ENCODE results near the gene GJA1.
"Not testable (repeated sequence)": the region's sequence is repeated elsewhere in the genome, so short reads cannot be mapped to it uniquely, and the experiment has no call there.

The GJA1 gene

GRCh38 chr6:121435444-121436069, at the start of gene GJA1:
GJA1 (plus strand) TSS chr6:121435646; CDS start chr6:121446848, 11,202 bp downstream.
- ATAC-seq, result no peak
- Mint-ChIP-seq H3K4me1 (peaks cover 21% of the 10 kb centered on the region), H3K4me3 (peak within 1 kb of the TSS; percentile 88 to 91), H3K27me3 (peaks cover 46% of the 10 kb centered on the region), H3K27ac (no peak within 1 kb of the TSS), H3K9me3 (no peaks in the 10 kb centered on the region)
- DNase-seq, result no peak

- DNase-seq, H3K4me3 Mint-ChIP-seq: not testable (repeated sequence)
Observed at GRCh38 chr6:121386551-121386950, 48.9 kb upstream of the GJA1 start.

DNA sequence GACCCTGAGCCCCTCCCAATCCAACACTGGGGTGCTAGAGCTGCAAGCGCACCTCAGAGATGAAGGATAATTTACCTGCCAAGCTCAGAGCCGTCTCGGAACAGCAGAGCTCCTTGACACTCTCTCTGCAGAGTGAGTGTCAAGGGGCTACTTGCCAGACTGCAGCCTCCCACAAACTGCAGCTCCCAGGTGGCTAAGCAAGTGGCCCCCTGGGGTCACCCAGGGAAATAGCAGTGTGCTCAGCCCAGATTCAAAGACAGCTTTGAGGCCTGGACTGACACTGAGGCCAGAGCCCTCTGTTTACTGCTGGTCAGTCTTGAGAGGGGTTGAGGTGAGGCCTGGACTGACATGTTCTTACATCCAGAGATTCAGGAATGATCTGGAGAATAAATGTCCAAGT, 46.0 kb upstream of the GJA1 start:
- H3K4me1 Mint-ChIP-seq, result no peaks in the 10 kb centered on the region

More at GRCh38 chr6:121386551-121386950, 48.9 kb upstream of the GJA1 start:
- not testable (repeated sequence) for ATAC-seq, H3K27ac Mint-ChIP-seq, H3K9me3 Mint-ChIP-seq, H3K4me1 Mint-ChIP-seq
- H3K27me3 Mint-ChIP-seq, result peaks cover 23% of the 10 kb centered on the region

DNA sequence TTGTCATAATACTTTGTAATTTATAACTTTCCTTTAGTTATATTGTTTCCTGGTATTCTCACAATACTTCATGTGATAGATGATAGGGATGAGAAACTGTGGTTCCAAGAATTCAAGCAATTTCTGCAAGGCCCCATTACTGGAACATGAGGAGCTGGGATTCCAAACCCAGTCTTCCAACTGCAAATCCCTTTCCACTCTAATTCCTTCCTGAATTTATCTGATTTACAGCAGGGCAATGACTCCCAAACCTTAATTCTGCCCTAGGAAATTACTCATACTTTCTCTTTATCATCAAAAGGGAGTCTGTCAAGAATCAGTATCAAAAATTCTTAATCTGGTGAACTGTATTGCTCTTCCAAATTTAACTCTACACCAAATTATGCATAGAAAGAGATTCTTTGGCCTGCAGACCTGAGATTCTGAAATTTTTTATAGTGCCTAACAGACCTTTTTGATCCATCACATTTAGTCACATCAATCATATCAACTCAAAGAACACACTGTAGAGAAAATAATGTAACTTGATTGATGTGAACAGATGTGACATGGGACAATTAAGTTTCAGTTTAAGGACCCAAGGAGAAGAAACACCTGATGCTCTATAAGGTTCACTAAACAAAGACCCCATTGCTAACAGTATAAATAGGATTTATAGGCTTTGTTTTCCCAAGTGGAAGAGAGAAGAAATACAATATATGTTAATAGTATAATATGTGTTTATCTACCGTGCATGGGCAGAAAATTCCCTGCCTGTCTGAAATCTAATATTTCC, 41.5 kb upstream of the GJA1 start:
- no peak for ATAC-seq
- no peaks in the 10 kb centered on the region for H3K9me3 Mint-ChIP-seq
- H3K27ac Mint-ChIP-seq, result no peak overlapping the region
- no peak overlapping the region for H3K4me3 Mint-ChIP-seq
- no peak for DNase-seq
- H3K27me3 Mint-ChIP-seq, result peaks cover 8% of the 10 kb centered on the region
- H3K4me1 Mint-ChIP-seq, result no peaks in the 10 kb centered on the region

More for the DNA sequence above, 46.0 kb upstream of the GJA1 start:
- DNase-seq, result no peak
- H3K9me3 Mint-ChIP-seq, result no peaks in the 10 kb centered on the region
- H3K4me3 Mint-ChIP-seq, result no peak overlapping the region
- no peak for ATAC-seq
- peaks cover 9% of the 10 kb centered on the region for H3K27me3 Mint-ChIP-seq
- no peak overlapping the region for H3K27ac Mint-ChIP-seq

DNA sequence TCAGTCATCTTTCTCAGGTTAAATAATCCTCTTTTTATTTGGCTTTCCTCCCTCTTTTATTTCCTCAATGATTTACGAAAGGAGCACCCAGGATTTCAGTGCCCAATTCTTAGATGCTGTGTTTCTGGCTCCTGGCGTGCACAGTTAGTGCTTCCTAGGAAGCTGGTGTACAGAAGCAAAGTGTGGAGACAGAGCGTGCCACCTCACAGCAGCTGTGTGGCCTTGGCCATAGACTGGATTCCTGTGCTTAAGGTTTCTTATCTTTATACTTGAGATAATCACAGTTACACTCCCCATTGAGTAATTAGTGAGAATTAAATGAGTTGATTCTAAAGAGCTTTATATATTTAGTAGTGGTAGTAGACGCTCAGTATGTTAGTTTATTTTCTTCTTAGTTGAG, 39.7 kb upstream of the GJA1 start:
- no peaks in the 10 kb centered on the region for H3K4me1 Mint-ChIP-seq
- H3K27ac Mint-ChIP-seq, result no peak overlapping the region
- no peak for ATAC-seq
- no peak overlapping the region for H3K4me3 Mint-ChIP-seq
- no peaks in the 10 kb centered on the region for H3K9me3 Mint-ChIP-seq
- no peak for DNase-seq
- H3K27me3 Mint-ChIP-seq, result peaks cover 8% of the 10 kb centered on the region

DNA sequence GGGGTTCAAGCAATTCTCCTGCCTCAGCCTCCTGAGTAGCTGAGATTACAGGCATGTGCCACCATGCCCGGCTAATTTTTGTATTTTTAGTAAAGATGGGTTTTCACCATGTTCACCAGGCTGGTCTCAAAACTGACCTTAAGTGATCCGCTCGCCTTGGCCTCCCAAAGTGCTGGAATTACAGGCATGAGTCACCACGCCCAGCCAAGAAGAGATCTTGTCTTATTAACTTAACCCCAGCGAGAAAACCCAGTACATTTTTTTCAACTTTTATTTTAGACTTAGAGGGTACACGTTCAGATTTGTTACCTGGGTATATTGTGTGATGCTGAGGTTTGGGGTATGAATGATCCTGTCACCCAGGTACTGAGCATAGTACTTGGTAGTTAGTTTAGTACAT, 38.3 kb upstream of the GJA1 start:
- H3K9me3 Mint-ChIP-seq, DNase-seq, H3K27me3 Mint-ChIP-seq, H3K27ac Mint-ChIP-seq, H3K4me3 Mint-ChIP-seq, H3K4me1 Mint-ChIP-seq, ATAC-seq: not testable (repeated sequence)

DNA sequence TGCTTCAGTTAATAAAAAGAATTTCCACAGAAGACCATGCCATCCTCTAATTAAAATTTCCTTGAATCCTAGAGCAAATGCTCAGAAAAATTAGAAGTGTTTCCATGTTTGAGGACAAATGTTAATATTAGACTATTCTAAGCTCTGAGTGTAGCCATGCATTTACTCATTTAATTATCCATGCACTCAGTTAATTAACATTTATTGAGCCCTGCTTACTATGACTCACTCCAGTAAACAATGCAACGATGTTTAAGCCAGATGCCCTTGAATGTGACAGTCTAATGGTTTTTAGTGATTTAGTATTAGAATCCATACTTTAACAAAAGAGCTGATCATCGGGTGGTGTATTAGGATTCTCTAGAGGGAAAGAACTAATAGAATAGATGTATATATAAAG, 37.3 kb upstream of the GJA1 start:
- Mint-ChIP-seq H3K4me3 (no peak overlapping the region), H3K4me1 (no peaks in the 10 kb centered on the region), H3K9me3 (no peaks in the 10 kb centered on the region), H3K27ac (no peak overlapping the region), H3K27me3 (peaks cover 8% of the 10 kb centered on the region)
- ATAC-seq (no peak), DNase-seq (no peak)

GRCh38 chr6:121399966-121400365, 35.5 kb upstream of the GJA1 start:
- ATAC-seq, result no peak
- no peaks in the 10 kb centered on the region for H3K4me1 Mint-ChIP-seq
- H3K9me3 Mint-ChIP-seq, result no peaks in the 10 kb centered on the region
- peaks cover 8% of the 10 kb centered on the region for H3K27me3 Mint-ChIP-seq
- H3K4me3 Mint-ChIP-seq, result no peak overlapping the region
- no peak for DNase-seq
- H3K27ac Mint-ChIP-seq, result no peak overlapping the region

DNA sequence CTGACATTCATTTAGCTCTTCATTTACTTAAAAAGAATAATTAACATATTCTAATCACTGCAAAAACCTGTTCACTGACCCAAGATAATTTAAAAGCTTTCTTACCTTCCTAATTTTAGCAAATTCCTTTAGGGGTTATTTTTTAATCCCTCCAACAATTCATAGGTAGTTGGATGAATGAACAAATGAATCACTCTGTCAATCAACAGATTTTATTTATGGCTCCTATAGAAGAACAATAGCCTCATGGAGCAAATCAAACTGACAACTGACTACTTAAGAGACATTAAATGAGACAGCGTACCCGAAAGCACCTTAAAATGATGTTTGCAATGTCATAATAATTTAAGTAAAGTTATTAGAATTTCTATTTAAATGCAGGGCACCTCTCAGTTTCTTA, 31.5 kb upstream of the GJA1 start:
- Mint-ChIP-seq H3K4me3 (no peak overlapping the region), H3K4me1 (no peaks in the 10 kb centered on the region), H3K27me3 (peaks cover 7% of the 10 kb centered on the region), H3K9me3 (no peaks in the 10 kb centered on the region), H3K27ac (no peak overlapping the region)
- no peak for ATAC-seq
- no peak for DNase-seq

- H3K27me3 Mint-ChIP-seq, result peaks cover 7% of the 10 kb centered on the region
- no peaks in the 10 kb centered on the region for H3K4me1 Mint-ChIP-seq
- ATAC-seq (no peak), DNase-seq (no peak)
- H3K4me3 Mint-ChIP-seq, result no peak overlapping the region
- H3K9me3 Mint-ChIP-seq, result no peaks in the 10 kb centered on the region
- H3K27ac Mint-ChIP-seq, result no peak overlapping the region
Observed at GRCh38 chr6:121405306-121405705, 30.1 kb upstream of the GJA1 start.

DNA sequence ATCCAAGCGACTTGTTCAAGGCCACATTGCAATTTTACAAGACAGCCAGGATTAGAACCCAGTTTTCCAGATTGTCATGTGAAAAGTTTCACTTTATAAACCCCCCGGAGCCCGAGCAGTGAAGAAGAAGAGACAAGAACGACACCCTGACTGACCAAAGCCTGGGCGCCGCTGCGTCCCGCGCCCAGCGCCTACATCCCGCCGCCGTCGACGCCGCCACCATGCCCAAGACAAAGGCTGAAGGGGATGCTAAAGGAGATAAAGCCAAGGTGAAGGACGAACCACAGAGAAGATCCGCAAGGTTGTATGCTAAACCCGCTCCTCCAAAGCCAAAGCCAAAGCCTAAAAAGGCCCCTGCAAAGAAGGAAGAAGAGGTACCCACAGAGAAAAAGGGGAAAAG, 27.1 kb upstream of the GJA1 start:
- no peak for ATAC-seq
- Mint-ChIP-seq H3K27me3 (peaks cover 13% of the 10 kb centered on the region), H3K4me3 (no peak overlapping the region), H3K27ac (peak overlapping the region in 1 of 2 donors; percentile 44), H3K9me3 (no peaks in the 10 kb centered on the region), H3K4me1 (no peaks in the 10 kb centered on the region)
- no peak for DNase-seq

- peaks cover 8% of the 10 kb centered on the region for H3K27me3 Mint-ChIP-seq
- no peaks in the 10 kb centered on the region for H3K4me1 Mint-ChIP-seq
- no peaks in the 10 kb centered on the region for H3K9me3 Mint-ChIP-seq
- DNase-seq (no peak), ATAC-seq (no peak)
- H3K27ac Mint-ChIP-seq, result no peak overlapping the region
- H3K4me3 Mint-ChIP-seq, result no peak overlapping the region
Observed at GRCh38 chr6:121413879-121414278, 21.6 kb upstream of the GJA1 start.

DNA sequence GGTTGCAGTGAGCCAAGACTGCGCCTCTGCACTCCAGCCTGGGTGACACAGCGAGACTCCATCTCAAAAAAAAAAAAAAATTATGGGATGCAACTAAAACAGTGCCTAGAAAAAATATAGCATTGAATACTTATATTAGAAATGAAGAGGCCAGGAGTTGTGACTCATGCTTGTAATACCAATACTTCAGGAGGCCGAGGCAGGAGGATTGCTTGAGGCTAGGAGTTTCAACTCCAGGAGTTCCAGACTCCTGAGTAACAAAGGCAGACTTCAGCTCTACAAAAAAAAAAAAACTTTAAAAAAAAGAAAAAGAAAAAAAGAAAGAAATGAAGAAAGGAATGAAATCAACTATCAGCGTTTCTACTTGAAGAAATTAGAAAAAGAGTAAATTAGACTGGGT, 17.1 kb upstream of the GJA1 start:
- H3K27ac Mint-ChIP-seq, result no peak overlapping the region
- ATAC-seq (no peak), DNase-seq (no peak)
- peaks cover 2% of the 10 kb centered on the region for H3K27me3 Mint-ChIP-seq
- no peaks in the 10 kb centered on the region for H3K9me3 Mint-ChIP-seq
- H3K4me3 Mint-ChIP-seq, result no peak overlapping the region
- H3K4me1 Mint-ChIP-seq, result no peaks in the 10 kb centered on the region

DNA sequence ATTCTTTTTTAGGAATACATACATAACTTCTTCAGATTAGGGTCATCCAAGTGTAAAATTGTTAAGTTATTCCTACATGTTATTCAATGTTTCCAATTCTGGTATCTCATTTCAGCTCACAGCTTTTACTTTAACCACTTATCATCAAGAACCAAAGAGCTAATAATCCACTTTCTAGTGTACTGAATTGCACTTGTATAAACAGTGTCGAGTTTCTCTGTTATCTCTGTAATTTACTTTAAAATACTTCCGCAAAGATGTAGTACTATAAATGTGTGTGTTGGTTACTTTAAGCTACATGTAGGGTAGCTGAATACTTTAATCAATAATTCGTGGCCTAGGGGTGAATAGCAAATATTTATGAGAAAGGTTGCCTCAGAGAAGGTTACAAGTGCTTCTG, 8.8 kb upstream of the GJA1 start:
- no peak for DNase-seq
- no peaks in the 10 kb centered on the region for H3K9me3 Mint-ChIP-seq

GRCh38 chr6:121428872-121429756, 6.3 kb upstream of the GJA1 start:
- Mint-ChIP-seq H3K4me3 (no peak overlapping the region), H3K4me1 (no peaks in the 10 kb centered on the region), H3K9me3 (no peaks in the 10 kb centered on the region), H3K27ac (no peak overlapping the region), H3K27me3 (no peaks in the 10 kb centered on the region)
- no peak for DNase-seq
- ATAC-seq, result no peak

More for the DNA sequence above, 8.8 kb upstream of the GJA1 start:
- H3K4me3 Mint-ChIP-seq, result no peak overlapping the region
- H3K27ac Mint-ChIP-seq, result no peak overlapping the region
- H3K27me3 Mint-ChIP-seq, result no peaks in the 10 kb centered on the region
- ATAC-seq, result no peak
- no peaks in the 10 kb centered on the region for H3K4me1 Mint-ChIP-seq

Measured in stimulated activated naive CD8-positive, alpha-beta T cell treated with anti-CD3 and anti-CD28 coated beads, Interleukin-15, amount 100 ng/mL, for 72 hours (primary cell).